Myocyte (in vitro differentiated cells): ENCODE data around the gene SLX9. TPM values are rescaled to one million over a fixed set of nuclear protein-coding genes. Genes with fewer than 3 reads are reported as not detected.
A peak's percentile ranks its signal among the peaks of the same experiment; 100 is the strongest.

Experiments used
- DNase-seq: peaks from one replicate; pipeline ENCODE4 v3.0.0-alpha.2; 2012; ENCODE audit warnings: low read depth
- total RNA-seq: library from RNA; depleted of rRNA; stranded (reverse); fragments of >200 nt; gene quantifications from 2 replicates; pipeline ENCODE4 v1.2.3, GENCODE V29; 2014

Gene SLX9
- total RNA-seq, 1 donor from 2014 or later: 13.6 TPM

- DNase-seq: no peak
Measured at GRCh38 chr21:44943686-44944550, 4.1 kb downstream of the SLX9 start.

- DNase-seq: no peak
Measured at GRCh38 chr21:44944596-44944995, 4.8 kb downstream of the SLX9 start.

- DNase-seq: no peak
Measured at GRCh38 chr21:44946254-44947041, 6.6 kb downstream of the SLX9 start.

- DNase-seq: no peak
Measured at GRCh38 chr21:44947111-44947929, 7.5 kb downstream of the SLX9 start.

- DNase-seq: peak; percentile 71
Measured at GRCh38 chr21:44947930-44948331, 8.1 kb downstream of the SLX9 start.

- no peak for DNase-seq
Measured at GRCh38 chr21:44948426-44949120, 8.7 kb downstream of the SLX9 start.

- no peak for DNase-seq
Measured at GRCh38 chr21:44949161-44949778, 9.4 kb downstream of the SLX9 start.

GRCh38 chr21:44949779-44950198 lies 10.0 kb downstream of the SLX9 start:
- peak; percentile 76 for DNase-seq

GRCh38 chr21:44950351-44950750 lies 10.5 kb downstream of the SLX9 start:
- no peak for DNase-seq

- no peak for DNase-seq
Measured at GRCh38 chr21:44951186-44951915, 11.5 kb downstream of the SLX9 start.

- peak; percentile 94 for DNase-seq
Measured at GRCh38 chr21:44952116-44952928, 12.5 kb downstream of the SLX9 start.

GRCh38 chr21:44952929-44953627 lies 13.2 kb downstream of the SLX9 start:
- no peak for DNase-seq

GRCh38 chr21:44953628-44954021 lies 13.8 kb downstream of the SLX9 start:
- no peak for DNase-seq

GRCh38 chr21:44954281-44954771 lies 14.5 kb downstream of the SLX9 start:
- DNase-seq: no peak

GRCh38 chr21:44955141-44955797 lies 15.4 kb downstream of the SLX9 start:
- DNase-seq: peak; percentile 49

- no peak for DNase-seq
Measured at GRCh38 chr21:44955798-44956175, 16.0 kb downstream of the SLX9 start.

- DNase-seq: no peak
Measured at GRCh38 chr21:44956356-44957046, 16.7 kb downstream of the SLX9 start.
